ENCODE data around the gene AGO1.
A peak's percentile ranks its signal among the peaks of the same experiment; 100 is the strongest.
"Not testable (repeated sequence)": the region's sequence is repeated elsewhere in the genome, so short reads cannot be mapped to it uniquely, and the experiment has no call there.

The AGO1 gene

GRCh38 chr1:35870651-35871309, 12.2 kb upstream of the AGO1 start:
- no peak for DNase-seq

- no peak for DNase-seq
These were observed 9.7 kb upstream of the AGO1 start for GRCh38 chr1:35873243-35873750.

GRCh38 chr1:35874115-35874514, 8.9 kb upstream of the AGO1 start:
- DNase-seq = not testable (repeated sequence)

- no peak for DNase-seq
These were observed 6.0 kb upstream of the AGO1 start for GRCh38 chr1:35876988-35877387.

- no peak for DNase-seq
These were observed 1.1 kb upstream of the AGO1 start for GRCh38 chr1:35881850-35882273.

- no peak for DNase-seq
These were observed 444 bp upstream of the AGO1 start for GRCh38 chr1:35882586-35882944.

- peak; percentile 57 for DNase-seq
These were observed 659 bp downstream of the AGO1 start for GRCh38 chr1:35883635-35884101.

- DNase-seq = no peak
These were observed 1.9 kb downstream of the AGO1 start for GRCh38 chr1:35884934-35885333.

- DNase-seq = no peak
These were observed 3.1 kb downstream of the AGO1 start for GRCh38 chr1:35885961-35886558.

- DNase-seq = no peak
These were observed 3.8 kb downstream of the AGO1 start for GRCh38 chr1:35886577-35887431.

- no peak for DNase-seq
These were observed 4.5 kb downstream of the AGO1 start for GRCh38 chr1:35887508-35887907.

GRCh38 chr1:35888255-35888654, 5.2 kb downstream of the AGO1 start:
- DNase-seq = no peak

- not testable (repeated sequence) for DNase-seq
These were observed 6.0 kb downstream of the AGO1 start for GRCh38 chr1:35888981-35889380.

- DNase-seq = no peak
These were observed 10.3 kb downstream of the AGO1 start for GRCh38 chr1:35893051-35893879.

GRCh38 chr1:35894183-35894582, 11.2 kb downstream of the AGO1 start:
- no peak for DNase-seq

GRCh38 chr1:35894656-35895055, 11.6 kb downstream of the AGO1 start:
- no peak for DNase-seq

- DNase-seq = no peak
These were observed 16.9 kb downstream of the AGO1 start for GRCh38 chr1:35899941-35900340.

- no peak for DNase-seq
These were observed 18.2 kb downstream of the AGO1 start for GRCh38 chr1:35901235-35901634.

- DNase-seq = no peak
These were observed 19.7 kb downstream of the AGO1 start for GRCh38 chr1:35902671-35903070.

GRCh38 chr1:35914717-35915116, 31.7 kb downstream of the AGO1 start:
- no peak for DNase-seq

- no peak for DNase-seq
These were observed 32.7 kb downstream of the AGO1 start for GRCh38 chr1:35915693-35916092.

- DNase-seq = no peak
These were observed 40.8 kb downstream of the AGO1 start for GRCh38 chr1:35923791-35924221.

GRCh38 chr1:35924838-35925237, 41.8 kb downstream of the AGO1 start:
- no peak for DNase-seq
